Dermis blood vessel endothelial cell (primary cell): ENCODE results near the gene SLC25A23. TPM values are rescaled to one million over a fixed set of nuclear protein-coding genes. Genes with fewer than 3 reads are reported as not detected.
"Not testable (repeated sequence)": the region's sequence is repeated elsewhere in the genome, so short reads cannot be mapped to it uniquely, and the experiment has no call there.

Source experiments
- DNase-seq: peaks from one replicate; pipeline ENCODE4 v3.0.0; 2010
- total RNA-seq: library from RNA; depleted of rRNA; stranded (reverse); fragments of >200 nt; gene quantifications from 2 replicates; pipeline ENCODE4 v1.2.3, GENCODE V29; 2014

SLC25A23 gene
- total RNA-seq, result 20.4 and 62.0 TPM in 2 replicates

GRCh38 chr19:6459262-6460098 lies at the start of gene SLC25A23:
Gene SLC25A23, minus strand, starts transcription at chr19:6459792. Its CDS starts 164 bp downstream, at chr19:6459628.
- peak; percentile 76 for DNase-seq

- DNase-seq, result not testable (repeated sequence)
These were observed 48.6 kb upstream of the SLC25A23 start for GRCh38 chr19:6508028-6508771.

- no peak for DNase-seq
These were observed 44.0 kb upstream of the SLC25A23 start for GRCh38 chr19:6503407-6504201.

GRCh38 chr19:6501740-6502648 lies 42.4 kb upstream of the SLC25A23 start, which contains the start of gene TUBB4A:
Gene TUBB4A, minus strand, starts transcription at chr19:6502309. Its CDS starts 97 bp downstream, at chr19:6502212.
- no peak for DNase-seq

- no peak for DNase-seq
These were observed 41.5 kb upstream of the SLC25A23 start for GRCh38 chr19:6500837-6501739.

DNA sequence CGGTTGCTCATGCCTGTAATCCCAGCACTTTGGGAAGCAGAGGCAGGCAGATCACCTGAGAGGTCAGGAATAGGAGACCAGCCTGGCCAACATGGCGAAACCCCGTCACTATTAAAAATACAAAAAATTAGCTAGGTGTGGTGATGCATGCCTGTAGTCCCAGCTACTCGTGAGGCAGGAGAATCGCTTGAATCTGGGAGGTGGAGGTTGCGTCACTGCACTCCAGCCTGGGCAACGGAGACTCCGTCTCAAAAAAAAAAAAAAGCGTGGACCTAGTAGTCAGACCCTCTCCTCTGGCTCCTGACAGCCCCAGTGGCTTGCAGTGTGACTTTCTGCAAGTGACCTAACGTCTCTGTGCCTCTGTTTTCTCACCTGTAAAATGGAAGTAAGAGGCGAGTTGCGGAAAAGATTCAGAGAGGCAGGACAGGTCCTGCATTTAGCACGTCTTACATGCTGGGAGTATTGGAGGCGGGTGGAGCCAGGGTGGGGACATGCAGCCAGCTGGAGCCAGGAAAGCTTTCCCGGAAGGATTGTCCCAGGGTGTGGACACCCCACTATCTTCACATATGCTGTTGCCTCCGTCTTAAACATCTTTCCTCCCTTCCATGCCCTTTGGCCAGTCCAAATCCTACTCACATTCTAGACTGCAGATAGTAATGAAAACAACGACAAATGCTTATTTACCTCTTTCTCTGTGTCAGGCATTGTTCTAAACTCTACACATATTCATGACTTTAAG lies 39.6 kb upstream of the SLC25A23 start:
- DNase-seq, result no peak

GRCh38 chr19:6498294-6499036 lies 38.9 kb upstream of the SLC25A23 start:
- DNase-seq, result no peak

GRCh38 chr19:6495947-6496346 lies 36.4 kb upstream of the SLC25A23 start:
- DNase-seq, result no peak

- no peak for DNase-seq
These were observed 34.9 kb upstream of the SLC25A23 start for GRCh38 chr19:6494438-6495036.

DNA sequence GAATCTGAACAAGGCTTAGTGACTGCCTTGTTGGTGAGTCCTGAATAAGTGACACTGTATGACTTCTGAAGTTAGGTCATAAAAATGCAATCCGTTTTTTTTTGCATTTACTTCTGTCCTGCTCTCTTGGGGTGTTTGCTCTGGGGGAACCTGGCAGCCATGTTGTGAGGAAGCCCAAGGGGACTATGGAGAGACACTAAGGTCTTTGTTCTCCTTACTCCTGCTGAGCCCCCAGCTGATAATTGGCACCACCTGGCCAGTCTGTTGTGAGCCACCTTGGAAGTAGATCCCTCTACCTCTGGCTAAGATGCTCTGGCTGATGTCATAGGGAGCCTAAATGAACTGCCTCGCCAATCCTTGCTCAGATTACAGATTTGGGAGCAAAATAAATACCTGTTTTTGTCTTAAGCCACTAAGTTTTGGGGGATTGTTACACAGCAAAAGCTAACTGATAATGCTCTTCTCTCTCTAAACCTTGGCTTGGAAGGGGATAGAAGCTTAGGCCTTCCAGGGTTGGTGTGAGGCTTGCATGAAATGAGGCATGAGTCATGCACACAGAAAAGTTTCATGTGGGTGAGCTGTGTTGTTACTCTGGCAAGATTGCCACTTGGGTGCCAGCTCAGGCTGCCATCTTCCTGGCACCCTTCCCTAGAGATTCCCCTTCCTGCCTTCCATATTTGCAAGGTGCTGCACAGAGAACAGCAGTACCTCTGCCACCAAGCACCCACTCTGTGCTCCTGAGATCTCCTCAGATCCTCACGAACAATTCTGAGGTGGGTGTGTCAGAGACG lies 32.4 kb upstream of the SLC25A23 start:
- no peak for DNase-seq

DNA sequence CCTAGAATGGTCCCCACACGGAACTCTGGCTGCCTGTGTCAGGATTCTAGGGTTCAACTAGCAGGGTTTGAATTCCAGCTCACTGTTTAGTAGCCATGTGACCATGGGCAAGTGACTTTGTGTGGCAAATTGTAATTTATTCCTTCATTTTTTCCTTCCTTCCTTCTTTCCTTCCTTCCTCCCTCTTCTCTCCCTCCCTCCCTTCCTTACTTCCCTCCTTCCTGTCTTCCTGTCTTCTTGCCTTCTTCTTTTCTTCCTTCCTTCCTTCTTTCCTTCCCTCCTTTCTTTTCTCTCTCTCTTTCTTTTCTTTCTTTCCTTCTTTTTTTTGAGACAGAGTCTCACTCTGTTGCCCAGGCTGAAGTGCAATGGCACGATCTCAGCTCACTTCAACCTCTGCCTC lies 30.5 kb upstream of the SLC25A23 start:
- DNase-seq, result no peak

DNA sequence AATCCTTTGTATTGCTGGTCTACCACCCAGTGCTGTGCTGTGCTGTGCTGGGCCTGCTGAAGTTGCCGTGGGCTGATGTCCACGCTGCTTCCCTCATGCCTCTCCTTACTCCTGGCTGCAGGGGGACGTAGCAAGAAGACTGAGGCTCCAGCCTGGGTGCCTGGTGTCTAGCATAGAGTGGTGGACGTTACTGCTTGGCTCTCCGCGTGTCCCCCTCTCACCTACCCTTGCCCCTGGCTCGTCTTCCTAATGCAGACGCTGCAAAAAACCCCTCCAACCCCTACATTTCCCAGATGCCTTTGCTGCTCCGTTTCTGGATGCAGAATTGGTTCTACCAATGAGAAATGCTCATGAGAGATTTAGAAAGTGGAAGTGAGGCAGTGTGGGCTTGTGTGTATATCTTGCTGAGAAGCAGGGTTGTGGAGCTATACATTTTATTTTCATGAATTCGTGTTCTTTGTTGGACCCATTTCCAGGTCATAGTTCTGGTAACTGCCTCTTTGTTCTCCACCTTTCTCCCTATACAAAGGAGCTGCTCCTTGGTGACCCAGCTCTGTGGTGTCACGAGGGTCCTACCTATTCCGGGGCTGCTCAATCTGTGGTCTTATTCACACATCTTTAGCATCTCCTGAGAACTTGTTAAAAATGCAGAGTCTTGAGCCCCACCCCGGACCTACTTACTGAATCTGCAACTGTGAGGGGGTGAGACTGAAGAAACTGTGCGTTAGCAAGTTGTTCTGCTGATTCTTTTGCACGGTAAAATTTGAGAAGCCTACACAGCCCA lies 29.9 kb upstream of the SLC25A23 start:
- no peak for DNase-seq

DNA sequence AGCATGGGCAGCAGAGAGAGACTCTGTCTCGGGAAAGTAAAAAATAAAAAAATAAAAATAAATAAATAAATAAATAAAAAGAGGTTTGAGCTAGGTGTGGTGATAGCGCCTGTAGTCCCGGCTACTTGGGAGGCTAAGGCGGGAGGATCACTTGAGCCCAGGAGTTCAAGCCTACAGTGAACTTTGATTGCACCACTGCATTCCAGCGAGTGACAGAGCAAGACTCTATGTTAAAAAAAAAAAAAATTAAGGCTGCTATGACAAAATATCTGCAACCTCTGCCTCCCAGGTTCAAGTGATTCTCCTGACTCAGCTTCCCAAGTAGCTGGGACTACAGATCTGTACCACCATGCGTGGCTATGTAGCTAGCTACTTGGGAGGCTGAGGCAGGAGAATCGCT lies 25.2 kb upstream of the SLC25A23 start:
- no peak for DNase-seq

GRCh38 chr19:6484230-6484629 lies 24.6 kb upstream of the SLC25A23 start:
- no peak for DNase-seq

GRCh38 chr19:6483235-6483634 lies 23.6 kb upstream of the SLC25A23 start:
- DNase-seq, result no peak

DNA sequence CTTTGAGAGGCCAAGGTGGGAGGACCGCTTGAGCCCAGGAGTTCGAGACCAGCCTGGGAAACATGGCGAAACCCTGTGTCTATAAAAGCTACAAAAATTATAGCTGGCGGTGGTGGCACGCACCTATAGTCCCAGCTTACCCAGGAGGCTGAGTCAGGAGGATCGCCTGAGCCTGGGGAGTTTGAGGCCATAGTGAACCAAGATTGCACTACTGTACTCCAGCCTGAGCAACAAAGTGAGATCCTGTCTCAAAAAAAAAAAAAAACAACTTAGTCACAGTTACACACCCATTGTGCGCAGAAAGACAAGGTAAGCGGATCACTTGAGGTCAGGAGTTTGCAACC lies 22.7 kb upstream of the SLC25A23 start:
- DNase-seq, result no peak
